Fibroblast of the conjunctiva (primary cell): ENCODE results near the gene TADA2B.

Experiments
- DNase-seq: peaks from one replicate; pipeline ENCODE4 v3.0.0-alpha.2; 2010; ENCODE audit warnings: low read depth

The TADA2B gene, protein sequence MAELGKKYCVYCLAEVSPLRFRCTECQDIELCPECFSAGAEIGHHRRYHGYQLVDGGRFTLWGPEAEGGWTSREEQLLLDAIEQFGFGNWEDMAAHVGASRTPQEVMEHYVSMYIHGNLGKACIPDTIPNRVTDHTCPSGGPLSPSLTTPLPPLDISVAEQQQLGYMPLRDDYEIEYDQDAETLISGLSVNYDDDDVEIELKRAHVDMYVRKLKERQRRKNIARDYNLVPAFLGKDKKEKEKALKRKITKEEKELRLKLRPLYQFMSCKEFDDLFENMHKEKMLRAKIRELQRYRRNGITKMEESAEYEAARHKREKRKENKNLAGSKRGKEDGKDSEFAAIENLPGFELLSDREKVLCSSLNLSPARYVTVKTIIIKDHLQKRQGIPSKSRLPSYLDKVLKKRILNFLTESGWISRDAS

GRCh38 chr4:7043284-7044136, at the start of gene TADA2B:
TADA2B (plus strand) TSS chr4:7043372; CDS start chr4:7043580, 208 bp downstream.
- DNase-seq = no peak

DNA sequence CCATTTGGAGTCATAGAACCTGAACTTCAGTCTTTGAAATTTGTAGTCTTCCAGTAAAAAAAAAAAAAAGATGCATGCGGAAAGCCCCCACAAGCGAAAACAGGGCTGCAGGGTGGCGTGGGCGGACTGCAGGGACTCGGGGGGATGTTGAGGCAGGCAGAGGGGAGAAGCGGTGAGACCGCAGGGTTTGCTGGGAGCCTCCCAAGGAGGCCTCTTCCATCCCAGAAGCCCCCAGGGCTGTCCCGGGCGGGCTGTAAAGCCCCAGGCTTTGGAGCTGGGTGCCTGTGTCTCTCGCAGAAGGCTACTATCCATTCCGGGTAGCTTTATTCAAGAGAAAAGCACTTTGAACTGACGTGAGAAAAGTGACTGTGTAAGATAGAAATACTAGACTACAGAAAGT, 46.7 kb upstream of the TADA2B start:
- DNase-seq = no peak

DNA sequence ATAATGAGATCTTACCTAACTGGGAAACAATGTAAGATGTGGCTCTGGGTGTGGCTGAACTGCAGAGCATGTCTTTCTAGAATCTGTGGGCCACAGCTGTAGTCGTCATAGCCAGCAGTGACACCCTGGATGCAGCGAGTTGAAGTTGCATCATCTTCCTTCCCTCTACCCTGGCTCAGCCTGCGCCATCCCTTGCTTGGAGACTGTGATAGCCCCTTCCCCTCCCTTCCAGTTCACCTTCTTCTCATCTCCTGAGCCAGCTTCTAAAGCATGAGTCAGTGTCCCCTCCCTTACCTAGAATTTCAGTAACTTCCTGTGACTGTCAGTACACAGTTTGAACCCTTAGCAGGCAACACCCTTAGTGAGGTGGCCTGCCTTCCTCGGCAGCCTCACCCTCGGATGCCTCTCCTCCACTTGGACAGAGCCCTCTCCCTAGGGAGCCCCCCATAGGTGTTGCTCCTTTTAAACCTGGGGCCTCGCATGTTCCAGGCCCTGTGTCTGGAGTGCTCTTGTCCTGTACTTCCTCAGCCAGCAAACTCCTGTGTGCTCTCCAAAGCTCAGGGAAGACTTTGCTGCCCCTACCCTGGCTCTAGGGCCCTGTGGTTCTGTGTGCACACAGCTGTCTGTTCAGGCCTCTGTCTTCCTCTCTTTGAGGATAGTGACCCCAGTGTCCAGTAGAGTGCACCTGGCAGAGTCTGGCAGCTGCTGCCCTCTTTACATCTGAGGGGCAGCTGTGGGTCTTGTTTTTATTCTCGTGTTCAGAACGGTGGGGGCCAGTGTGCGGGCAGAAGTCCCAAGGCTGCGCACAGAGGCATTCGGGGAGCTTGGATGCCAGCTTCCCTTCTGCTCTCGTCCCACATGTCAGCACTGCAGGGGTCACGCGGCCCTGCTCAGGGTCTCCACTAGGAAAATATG, 43.7 kb upstream of the TADA2B start:
- no peak for DNase-seq

- DNase-seq = no peak
These were observed 42.6 kb upstream of the TADA2B start for GRCh38 chr4:7000421-7001176.

DNA sequence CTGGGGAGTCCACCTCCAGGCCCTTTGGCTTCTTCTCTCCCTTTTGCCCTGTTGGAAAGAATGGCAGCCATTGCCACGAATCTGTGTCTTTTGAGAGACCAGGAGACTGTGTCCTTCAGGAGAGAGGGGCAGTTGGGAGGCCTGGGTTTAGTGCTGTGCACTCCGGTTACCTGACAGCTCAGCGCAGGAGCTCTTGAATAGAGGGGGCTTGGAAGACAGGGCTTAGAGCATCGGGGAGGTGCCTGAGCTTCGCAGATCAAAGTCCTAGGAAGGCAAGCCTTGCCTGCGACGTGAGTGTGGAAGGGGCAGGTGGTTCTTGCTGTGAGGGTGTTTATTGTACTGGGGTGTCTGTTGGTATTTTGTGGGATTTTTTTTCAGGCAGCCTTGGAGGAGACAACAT, 41.9 kb upstream of the TADA2B start:
- no peak for DNase-seq

GRCh38 chr4:7002336-7002735, 40.8 kb upstream of the TADA2B start:
- DNase-seq = no peak

DNA sequence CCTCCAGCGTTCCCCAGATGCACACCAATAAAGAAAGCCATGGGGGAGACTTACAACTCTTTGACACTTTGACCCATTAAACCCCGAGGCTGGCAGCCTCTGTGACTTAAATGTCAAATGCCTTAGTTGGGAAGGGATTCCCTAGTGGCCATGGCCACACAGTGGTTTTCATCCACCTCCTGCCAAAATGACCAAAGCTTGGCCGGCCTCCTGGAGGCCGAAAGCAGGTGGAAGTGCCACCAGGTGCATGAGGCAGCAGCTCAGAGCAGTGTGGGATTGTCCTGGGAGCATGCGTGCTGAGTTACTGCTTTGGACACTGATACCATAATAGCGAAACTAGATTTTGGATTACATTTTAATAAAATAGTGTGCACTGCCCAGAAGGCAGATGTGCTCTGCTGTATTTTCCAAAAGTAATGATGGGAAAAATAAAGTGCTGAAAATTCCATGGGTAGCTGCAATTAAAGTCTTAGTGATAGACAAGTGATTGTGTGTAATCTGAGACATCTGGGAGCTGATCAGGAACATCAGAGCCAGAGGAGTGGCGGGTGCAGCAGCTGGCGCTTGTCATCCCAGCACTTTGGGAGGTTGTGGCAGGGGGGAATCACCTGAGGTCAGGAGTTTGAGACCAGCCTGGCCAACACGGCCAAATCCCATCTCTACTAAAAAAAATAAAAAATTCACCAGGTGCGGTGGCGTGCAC, 39.8 kb upstream of the TADA2B start:
- no peak for DNase-seq

DNA sequence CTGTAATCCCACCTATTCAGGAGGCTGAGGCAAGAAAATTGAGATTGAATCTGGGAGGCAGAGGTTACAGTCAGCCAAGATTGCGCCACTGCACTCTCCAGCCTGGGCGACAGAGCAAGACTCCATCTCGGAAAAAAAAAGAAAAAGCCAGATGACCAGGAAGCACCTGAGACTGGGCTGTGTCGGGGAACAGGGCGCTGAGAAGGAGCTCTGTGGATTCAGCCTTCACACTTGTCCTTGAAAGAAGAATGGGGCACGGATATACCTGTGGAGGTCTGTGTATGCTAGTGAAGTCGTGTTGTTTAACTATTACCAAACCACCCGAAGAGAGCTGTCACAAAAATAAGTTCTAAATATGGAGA, 39.3 kb upstream of the TADA2B start:
- no peak for DNase-seq

- no peak for DNase-seq
These were observed 38.8 kb upstream of the TADA2B start for GRCh38 chr4:7004331-7004730.

- DNase-seq = no peak
These were observed 37.6 kb upstream of the TADA2B start for GRCh38 chr4:7005571-7005970.

DNA sequence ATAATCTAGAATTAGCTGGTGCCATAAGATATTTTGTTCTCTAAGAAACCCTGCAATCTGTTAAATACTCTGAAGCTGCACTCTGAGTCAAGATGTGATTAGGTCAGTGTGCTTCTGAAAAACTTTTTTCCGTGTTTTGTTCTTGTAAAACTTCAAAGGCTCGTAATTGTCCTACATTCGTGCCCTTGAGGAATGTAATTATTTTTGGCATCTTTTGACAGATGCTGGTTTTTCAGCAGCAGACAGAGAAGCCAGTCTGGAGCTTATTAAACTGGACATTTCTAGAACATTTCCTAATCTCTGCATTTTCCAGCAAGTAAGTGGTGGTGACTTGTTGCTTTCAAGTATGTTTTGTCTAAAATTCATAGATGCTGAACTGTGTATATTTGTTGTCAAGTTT, 36.8 kb upstream of the TADA2B start:
- DNase-seq = no peak

- no peak for DNase-seq
These were observed 35.8 kb upstream of the TADA2B start for GRCh38 chr4:7007142-7007907.

DNA sequence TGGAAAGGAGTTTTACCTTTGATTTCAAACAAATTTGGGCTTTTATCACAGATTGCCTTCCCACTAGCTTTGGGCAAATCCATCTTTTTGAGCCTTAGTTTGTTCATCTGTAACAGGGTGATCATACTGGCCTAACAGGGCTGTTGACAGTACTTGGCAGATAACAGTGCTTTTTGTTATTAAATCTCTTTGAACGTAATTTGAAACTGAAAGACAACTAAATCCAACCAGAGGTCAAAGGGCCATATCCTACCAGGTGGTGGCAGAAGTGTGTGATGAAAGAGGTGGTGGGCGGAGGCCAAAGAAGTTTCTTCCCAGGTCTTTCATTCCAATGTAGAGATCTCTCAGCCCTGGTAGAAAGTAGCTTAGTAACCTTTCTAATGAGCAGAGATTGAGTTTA, 35.2 kb upstream of the TADA2B start:
- DNase-seq = no peak

DNA sequence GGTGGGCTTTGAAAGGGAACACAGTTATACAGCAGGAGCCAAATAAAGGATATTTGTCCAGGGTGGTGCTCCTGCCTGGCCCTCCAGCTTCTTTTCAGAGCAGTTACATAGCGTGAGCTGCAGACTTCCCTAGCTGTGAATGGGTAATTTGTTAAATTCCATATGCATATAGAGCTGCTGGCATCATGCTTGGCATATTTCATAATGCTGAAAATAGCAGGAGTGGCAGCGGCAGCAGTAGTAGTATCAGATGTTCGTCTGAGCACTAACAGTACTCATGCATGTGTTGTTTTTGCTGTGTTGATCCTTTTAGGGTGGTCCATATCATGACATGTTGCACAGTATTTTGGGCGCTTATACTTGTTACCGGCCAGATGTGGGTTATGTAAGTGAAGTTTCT, 33.6 kb upstream of the TADA2B start:
- no peak for DNase-seq

GRCh38 chr4:7013175-7013574, 30.0 kb upstream of the TADA2B start:
- no peak for DNase-seq

- no peak for DNase-seq
These were observed 28.4 kb upstream of the TADA2B start for GRCh38 chr4:7014815-7015214.

DNA sequence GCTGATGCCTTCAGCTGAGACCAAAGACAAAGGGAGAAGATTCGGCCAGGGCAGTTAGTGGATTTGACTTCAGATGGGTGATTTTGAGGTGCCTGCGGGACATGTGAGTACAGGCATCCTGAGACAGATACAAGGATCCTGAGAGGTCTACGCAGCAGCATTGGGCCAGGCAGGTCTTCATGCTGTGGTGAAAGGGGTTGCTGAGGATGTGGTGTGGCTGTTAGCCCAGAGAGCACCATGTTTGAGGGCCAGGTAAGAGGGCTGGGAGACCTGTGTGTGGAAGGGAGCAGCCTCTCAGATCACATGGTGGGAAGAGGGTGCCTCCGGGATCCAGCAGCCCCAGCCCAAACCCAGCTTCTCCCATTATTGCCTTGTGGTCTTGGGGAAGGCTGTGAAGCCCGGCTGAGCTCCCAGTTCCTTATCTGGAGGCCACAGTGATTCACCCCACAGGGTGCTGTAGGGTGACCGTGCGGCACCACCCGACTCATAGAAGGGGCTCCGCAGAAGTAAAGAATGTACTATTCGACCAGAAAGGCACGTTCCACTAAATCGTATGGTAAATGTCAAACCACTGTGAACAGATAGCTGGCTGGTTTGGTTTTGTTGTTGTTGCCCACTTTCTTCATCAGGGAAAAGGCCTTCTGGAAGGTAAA, 27.7 kb upstream of the TADA2B start:
- DNase-seq = no peak

- DNase-seq = no peak
These were observed 27.1 kb upstream of the TADA2B start for GRCh38 chr4:7016086-7016485.

DNA sequence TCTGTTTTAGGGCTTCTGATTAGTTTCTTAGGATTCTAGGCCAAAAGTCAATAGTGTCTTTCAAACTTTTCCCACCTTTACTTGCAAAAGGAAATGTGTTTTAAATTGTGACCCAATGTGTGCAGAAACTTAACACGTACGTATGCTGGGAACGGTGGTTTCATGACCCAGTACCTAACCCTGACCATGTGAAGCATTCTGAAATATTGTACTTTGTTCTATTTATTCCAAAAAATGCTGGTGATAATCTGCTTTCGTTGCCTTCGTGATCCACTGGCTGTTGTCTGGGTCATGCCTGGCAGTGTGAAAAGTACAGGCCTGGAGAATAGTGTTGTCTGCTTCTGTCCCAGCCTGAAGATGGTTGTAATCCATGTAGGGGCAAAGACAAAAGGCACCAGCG, 26.7 kb upstream of the TADA2B start:
- DNase-seq = no peak
